Measurements from ENCODE around the gene PRIM1.
"Not testable (repeated sequence)": the region's sequence is repeated elsewhere in the genome, so short reads cannot be mapped to it uniquely, and the experiment has no call there.

Gene PRIM1

GRCh38 chr12:56709759-56710376 is 42.3 kb downstream of the PRIM1 start:
- Histone ChIP-seq H3K36me3 (peaks cover 41% of the 10 kb centered on the region), H3K4me3 (ENCODE audit: low read depth, low read length) (no peak overlapping the region), H3K9me3 (ENCODE audit: severe bottlenecking) (no peaks in the 10 kb centered on the region), H3K27me3 (ENCODE audit: insufficient read depth, low read depth, severe bottlenecking) (no peaks in the 10 kb centered on the region), H3K27ac (no peak overlapping the region)
- no peak for TF ChIP-seq CTCF (IDR thresholded peaks at IDR 0.05; ENCODE audit: low read depth, low read length)
- DNase-seq = no peak

- not testable (repeated sequence) for H3K4me3 ChIP-seq (ENCODE audit: low read depth, low read length); H3K27ac ChIP-seq; H3K36me3 ChIP-seq; H3K9me3 ChIP-seq (ENCODE audit: severe bottlenecking); DNase-seq; H3K27me3 ChIP-seq (ENCODE audit: insufficient read depth, low read depth, severe bottlenecking)
These were observed 47.6 kb downstream of the PRIM1 start for GRCh38 chr12:56704522-56704921.

DNA sequence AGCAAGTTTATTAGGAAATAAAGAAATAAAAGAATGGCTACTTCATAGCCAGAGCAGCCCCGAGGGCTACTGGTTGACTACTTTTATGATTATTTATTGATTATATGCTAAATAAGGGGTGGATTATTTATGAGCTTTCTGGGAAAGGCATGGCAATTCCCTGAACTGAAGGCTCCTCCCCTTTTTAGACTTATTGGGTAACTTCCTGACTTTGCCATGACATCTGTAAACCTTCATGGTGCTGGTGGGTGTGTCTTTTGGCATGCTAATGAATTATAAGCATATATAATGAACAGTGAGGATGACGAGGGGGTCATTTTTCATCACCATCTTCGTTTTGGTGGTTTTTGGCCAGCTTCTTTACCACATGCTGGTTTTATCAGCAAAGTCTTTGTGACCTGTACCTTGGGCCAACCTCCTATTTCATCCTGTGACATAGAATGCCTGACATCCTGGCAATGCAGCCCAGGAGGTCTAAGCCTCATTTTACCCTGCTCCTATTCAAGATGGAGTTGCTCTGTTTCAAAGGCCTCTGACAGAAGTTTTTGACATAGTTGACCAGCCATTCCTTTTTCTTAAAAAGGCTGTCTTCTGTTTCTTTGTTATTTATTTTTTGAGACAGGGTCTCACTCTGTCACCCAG is 53.0 kb downstream of the PRIM1 start:
- Histone ChIP-seq H3K36me3 (no peaks in the 10 kb centered on the region), H3K27ac (no peak overlapping the region), H3K4me3 (ENCODE audit: low read depth, low read length) (no peak overlapping the region), H3K9me3 (ENCODE audit: severe bottlenecking) (no peaks in the 10 kb centered on the region), H3K27me3 (ENCODE audit: insufficient read depth, low read depth, severe bottlenecking) (no peaks in the 10 kb centered on the region)
- no peak for DNase-seq
- no peak for TF ChIP-seq CTCF (IDR thresholded peaks at IDR 0.05; ENCODE audit: low read depth, low read length)

- H3K27ac ChIP-seq = no peak overlapping the region
- DNase-seq = no peak
- H3K27me3 ChIP-seq (ENCODE audit: insufficient read depth, low read depth, severe bottlenecking) = no peaks in the 10 kb centered on the region
- H3K4me3 ChIP-seq (ENCODE audit: low read depth, low read length) = no peak overlapping the region
- no peak for TF ChIP-seq CTCF (IDR thresholded peaks at IDR 0.05; ENCODE audit: low read depth, low read length)
- H3K9me3 ChIP-seq (ENCODE audit: severe bottlenecking) = no peaks in the 10 kb centered on the region
- no peaks in the 10 kb centered on the region for H3K36me3 ChIP-seq
These were observed 56.6 kb downstream of the PRIM1 start for GRCh38 chr12:56695327-56696101.

GRCh38 chr12:56694161-56694560 is 58.0 kb downstream of the PRIM1 start:
- no peak for TF ChIP-seq CTCF (IDR thresholded peaks at IDR 0.05; ENCODE audit: low read depth, low read length)
- H3K4me3 ChIP-seq (ENCODE audit: low read depth, low read length) = no peak overlapping the region
- no peaks in the 10 kb centered on the region for H3K27me3 ChIP-seq (ENCODE audit: insufficient read depth, low read depth, severe bottlenecking)
- DNase-seq = no peak
- no peak overlapping the region for H3K27ac ChIP-seq
- no peaks in the 10 kb centered on the region for H3K36me3 ChIP-seq
- H3K9me3 ChIP-seq (ENCODE audit: severe bottlenecking) = peaks cover under 1% of the 10 kb centered on the region

DNA sequence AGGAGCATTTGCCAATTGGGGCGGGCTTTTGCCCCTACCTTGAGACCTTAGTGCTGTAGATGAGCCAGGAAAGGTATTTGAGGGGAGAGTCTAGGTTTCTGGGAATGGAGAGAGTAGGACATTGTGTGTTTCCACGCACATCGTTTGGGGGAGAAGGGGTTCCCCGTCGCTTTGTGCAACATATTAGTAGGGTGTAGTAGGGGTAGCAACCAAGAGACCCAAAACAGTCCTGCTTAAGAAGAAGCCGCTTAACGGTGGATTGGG is 63.3 kb downstream of the PRIM1 start:
- Histone ChIP-seq H3K27me3 (ENCODE audit: insufficient read depth, low read depth, severe bottlenecking) (no peaks in the 10 kb centered on the region), H3K27ac (peak overlapping the region; percentile 98), H3K36me3 (peaks cover 31% of the 10 kb centered on the region), H3K9me3 (ENCODE audit: severe bottlenecking) (peaks cover 8% of the 10 kb centered on the region), H3K4me3 (ENCODE audit: low read depth, low read length) (no peak overlapping the region)
- DNase-seq = no peak
- TF ChIP-seq CTCF (IDR thresholded peaks at IDR 0.05; ENCODE audit: low read depth, low read length) = no peak
